ENCODE data around the gene ADCK2.

DNA sequence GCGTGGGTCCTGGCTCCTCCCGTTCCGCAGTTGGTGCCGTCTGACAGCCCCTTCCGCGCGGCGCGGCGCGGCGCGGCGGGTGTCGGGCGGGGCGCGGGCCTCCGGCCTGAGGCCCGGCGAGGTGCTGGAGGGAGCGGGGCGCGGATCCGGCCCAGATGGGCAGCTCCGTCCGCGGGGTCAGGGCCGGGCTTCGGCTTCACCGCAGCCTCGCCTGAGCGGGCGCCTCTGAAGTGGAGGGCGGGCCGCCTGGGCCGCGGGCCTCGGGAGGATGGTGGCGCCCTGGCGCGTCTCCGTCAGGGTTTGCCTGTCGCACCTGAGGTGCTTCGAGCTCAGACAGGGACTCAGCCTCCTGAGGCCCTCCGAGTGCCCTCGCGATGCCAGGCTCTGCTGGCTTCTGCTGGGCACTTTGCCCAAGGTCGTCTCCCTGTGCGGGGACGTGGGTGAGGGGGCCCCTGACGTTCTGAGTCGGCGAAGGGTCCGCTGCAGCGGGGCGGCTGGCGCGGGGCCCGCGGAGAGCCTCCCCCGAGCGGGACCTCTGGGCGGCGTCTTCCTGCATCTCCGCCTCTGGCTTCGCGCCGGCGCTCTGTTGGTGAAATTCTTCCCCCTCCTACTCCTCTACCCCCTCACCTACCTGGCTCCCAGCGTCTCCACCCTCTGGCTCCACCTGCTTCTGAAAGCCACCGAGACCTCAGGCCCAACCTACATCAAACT, 473 bp downstream of the ADCK2 start:
- TF ChIP-seq, protein P1, sequence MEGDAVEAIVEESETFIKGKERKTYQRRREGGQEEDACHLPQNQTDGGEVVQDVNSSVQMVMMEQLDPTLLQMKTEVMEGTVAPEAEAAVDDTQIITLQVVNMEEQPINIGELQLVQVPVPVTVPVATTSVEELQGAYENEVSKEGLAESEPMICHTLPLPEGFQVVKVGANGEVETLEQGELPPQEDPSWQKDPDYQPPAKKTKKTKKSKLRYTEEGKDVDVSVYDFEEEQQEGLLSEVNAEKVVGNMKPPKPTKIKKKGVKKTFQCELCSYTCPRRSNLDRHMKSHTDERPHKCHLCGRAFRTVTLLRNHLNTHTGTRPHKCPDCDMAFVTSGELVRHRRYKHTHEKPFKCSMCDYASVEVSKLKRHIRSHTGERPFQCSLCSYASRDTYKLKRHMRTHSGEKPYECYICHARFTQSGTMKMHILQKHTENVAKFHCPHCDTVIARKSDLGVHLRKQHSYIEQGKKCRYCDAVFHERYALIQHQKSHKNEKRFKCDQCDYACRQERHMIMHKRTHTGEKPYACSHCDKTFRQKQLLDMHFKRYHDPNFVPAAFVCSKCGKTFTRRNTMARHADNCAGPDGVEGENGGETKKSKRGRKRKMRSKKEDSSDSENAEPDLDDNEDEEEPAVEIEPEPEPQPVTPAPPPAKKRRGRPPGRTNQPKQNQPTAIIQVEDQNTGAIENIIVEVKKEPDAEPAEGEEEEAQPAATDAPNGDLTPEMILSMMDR (IDR thresholded peaks at IDR 0.05) = no peak
- TF ChIP-seq POLR2A (IDR thresholded peaks at IDR 0.05) = no peak
